G401 (cell line): ENCODE measurements around the gene OGFR. TPM values are rescaled to one million over a fixed set of nuclear protein-coding genes. Genes with fewer than 3 reads are reported as not detected.
"Not testable (repeated sequence)": the region's sequence is repeated elsewhere in the genome, so short reads cannot be mapped to it uniquely, and the experiment has no call there.

Source experiments
- DNase-seq: peaks from one replicate; pipeline ENCODE4 v3.0.0-alpha.2; 2015; ENCODE audit warnings: low spot score
- in situ Hi-C: cut with HindIII; loops from 2 replicates; pipeline ENCODE4 v1.10.0; 2016; ENCODE audit warnings: low sequenced_read_pairs, mixed read lengths
- total RNA-seq: library from RNA; depleted of rRNA; stranded (reverse); fragments of >200 nt; shearing (Covaris generic); gene quantifications from 2 replicates; pipeline ENCODE4 v1.2.3, GENCODE V29; 2014

Gene OGFR
- total RNA-seq, 1 experiment from 2014 or later, result 45.6 TPM

GRCh38 chr20:62845416-62846160 lies 41.0 kb downstream of the OGFR start:
- DNase-seq, result no peak
- in situ Hi-C loops, result no loop called here

- no peak for DNase-seq
- in situ Hi-C loops, result no loop called here
Observed at GRCh38 chr20:62846166-62846890, 41.7 kb downstream of the OGFR start.

- in situ Hi-C loops, DNase-seq: not testable (repeated sequence)
Observed at GRCh38 chr20:62848917-62849316, 44.3 kb downstream of the OGFR start.

- in situ Hi-C loops, result no loop called here
- no peak for DNase-seq
Observed at GRCh38 chr20:62849431-62849830, 44.8 kb downstream of the OGFR start.

- DNase-seq, result no peak
- in situ Hi-C loops, result no loop called here
Observed at GRCh38 chr20:62850333-62850974, 45.8 kb downstream of the OGFR start.

- in situ Hi-C loops, result no loop called here
- no peak for DNase-seq
Observed at GRCh38 chr20:62852196-62852595, 47.6 kb downstream of the OGFR start.

GRCh38 chr20:62852841-62853240 lies 48.2 kb downstream of the OGFR start:
- in situ Hi-C loops, result no loop called here
- no peak for DNase-seq

- DNase-seq, in situ Hi-C loops: not testable (repeated sequence)
Observed at GRCh38 chr20:62853304-62853703, 48.7 kb downstream of the OGFR start.

- no peak for DNase-seq
- in situ Hi-C loops, result no loop called here
Observed at GRCh38 chr20:62854121-62854520, 49.5 kb downstream of the OGFR start.

- in situ Hi-C loops, result no loop called here
- DNase-seq, result no peak
Observed at GRCh38 chr20:62855120-62855519, 50.5 kb downstream of the OGFR start.

- no peak for DNase-seq
- in situ Hi-C loops, result no loop called here
Observed at GRCh38 chr20:62856931-62857619, 52.4 kb downstream of the OGFR start.

GRCh38 chr20:62858058-62858830 lies 53.6 kb downstream of the OGFR start:
- no peak for DNase-seq
- in situ Hi-C loops, result no loop called here

- in situ Hi-C loops, result no loop called here
- no peak for DNase-seq
Observed at GRCh38 chr20:62859721-62860120, 55.1 kb downstream of the OGFR start.

GRCh38 chr20:62860391-62860923 lies 55.8 kb downstream of the OGFR start:
- in situ Hi-C loops, result no loop called here
- peak; percentile 33 for DNase-seq

- in situ Hi-C loops, result no loop called here
- DNase-seq, result no peak
Observed at GRCh38 chr20:62860924-62861691, 56.5 kb downstream of the OGFR start.

- peak; percentile 73 for DNase-seq
- in situ Hi-C loops, result no loop called here
Observed at GRCh38 chr20:62861726-62862336, 57.2 kb downstream of the OGFR start, which contains the start of gene TCFL5. Gene TCFL5 (minus strand): TSS chr20:62861822. CDS start chr20:62861670, 152 bp downstream.
